Mesodermal cell (in vitro differentiated cells): ENCODE results near the gene PLA2G2D.

ENCODE experiments used
- H3K27ac ChIP-seq: 2 replicates; pipeline ENCODE4 v1.7.0; 2013; ENCODE audit warnings: mild to moderate bottlenecking, low read depth, low read length, moderate library complexity; ENCODE audit not compliant: severe bottlenecking
- H3K36me3 ChIP-seq: 2 replicates; pipeline ENCODE4 v1.7.1; 2013; ENCODE audit warnings: mild to moderate bottlenecking, low read length, moderate library complexity; ENCODE audit not compliant: control insufficient read depth, insufficient read depth
- H3K4me1 ChIP-seq: one replicate; pipeline ENCODE4 v1.7.1; 2013; ENCODE audit warnings: mild to moderate bottlenecking, low read length; ENCODE audit not compliant: insufficient read depth, control insufficient read depth, poor library complexity, severe bottlenecking
- H3K4me3 ChIP-seq: 2 replicates; pipeline ENCODE4 v1.7.0; 2013; ENCODE audit warnings: low read length, control low read depth, mild to moderate bottlenecking; ENCODE audit not compliant: insufficient read depth, poor library complexity, severe bottlenecking; ENCODE audit errors: extremely low read depth
- H3K9me3 ChIP-seq: 2 replicates; pipeline ENCODE4 v1.7.1; 2013; ENCODE audit warnings: mild to moderate bottlenecking, low read length, moderate library complexity; ENCODE audit not compliant: control insufficient read depth
- WGBS, 2 experiments: methylation state at CpG; one replicate each; pipeline ENCODE4 v1.1.5; 2013; ENCODE audit warnings: missing lambda C conversion rate in 2 of 2; ENCODE audit not compliant: insufficient coverage in 2 of 2; 5-methylcytosine and 5-hydroxymethylcytosine counted together

PLA2G2D gene

GRCh38 chr1:20086800-20087199 is 32.5 kb downstream of the PLA2G2D start:
- WGBS, 2 experiments, result 86% methylated on average over 1 of the region's 1 CpG; no CpG with 5 or more reads in 1 of the 2 experiments

GRCh38 chr1:20083178-20083944 is 36.0 kb downstream of the PLA2G2D start:
- Histone ChIP-seq H3K36me3 (no peaks in the 10 kb centered on the region), H3K9me3 (no peaks in the 10 kb centered on the region), H3K27ac (no peak overlapping the region), H3K4me3 (no peak overlapping the region), H3K4me1 (no peaks in the 10 kb centered on the region)
- WGBS, 2 experiments, result 95 to 100% methylated on average over 8 to 9 of the region's 10 CpGs

More at GRCh38 chr1:20086800-20087199, 32.5 kb downstream of the PLA2G2D start:
- Histone ChIP-seq H3K4me1 (no peaks in the 10 kb centered on the region), H3K9me3 (no peaks in the 10 kb centered on the region), H3K36me3 (no peaks in the 10 kb centered on the region), H3K4me3 (no peak overlapping the region), H3K27ac (no peak overlapping the region)

GRCh38 chr1:20082772-20083171 is 36.6 kb downstream of the PLA2G2D start:
- 96 to 100% methylated on average over 2 of the region's 2 CpGs for WGBS, 2 experiments
- no peaks in the 10 kb centered on the region for H3K4me1 ChIP-seq
- no peak overlapping the region for H3K4me3 ChIP-seq
- H3K36me3 ChIP-seq, result no peaks in the 10 kb centered on the region
- no peak overlapping the region for H3K27ac ChIP-seq
- H3K9me3 ChIP-seq, result no peaks in the 10 kb centered on the region

DNA sequence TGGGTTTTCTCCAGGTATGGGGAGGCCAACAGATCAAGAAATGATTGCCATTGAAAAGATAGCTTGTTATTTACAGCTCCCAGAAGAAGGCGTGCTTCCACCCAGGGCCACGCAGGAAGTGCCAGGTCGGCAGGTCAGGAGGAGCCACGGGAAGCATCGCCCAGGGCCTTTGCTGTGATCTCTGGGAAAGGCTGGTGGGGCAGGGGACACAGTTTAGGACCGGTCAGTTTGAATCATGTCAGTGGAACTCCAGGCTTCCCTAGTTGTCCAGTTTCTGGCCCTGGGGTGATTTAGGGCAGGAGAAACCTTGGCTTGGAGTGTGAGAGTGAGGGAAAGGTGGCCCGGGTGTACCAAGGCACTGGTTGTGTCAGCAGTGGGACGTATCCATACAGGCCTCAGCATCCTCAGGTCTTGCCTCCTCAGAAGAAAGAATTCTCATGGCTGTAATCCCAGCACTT is 38.0 kb downstream of the PLA2G2D start:
- no peaks in the 10 kb centered on the region for H3K4me1 ChIP-seq
- WGBS, 2 experiments, result 90 to 95% methylated on average over 8 of the region's 8 CpGs

DNA sequence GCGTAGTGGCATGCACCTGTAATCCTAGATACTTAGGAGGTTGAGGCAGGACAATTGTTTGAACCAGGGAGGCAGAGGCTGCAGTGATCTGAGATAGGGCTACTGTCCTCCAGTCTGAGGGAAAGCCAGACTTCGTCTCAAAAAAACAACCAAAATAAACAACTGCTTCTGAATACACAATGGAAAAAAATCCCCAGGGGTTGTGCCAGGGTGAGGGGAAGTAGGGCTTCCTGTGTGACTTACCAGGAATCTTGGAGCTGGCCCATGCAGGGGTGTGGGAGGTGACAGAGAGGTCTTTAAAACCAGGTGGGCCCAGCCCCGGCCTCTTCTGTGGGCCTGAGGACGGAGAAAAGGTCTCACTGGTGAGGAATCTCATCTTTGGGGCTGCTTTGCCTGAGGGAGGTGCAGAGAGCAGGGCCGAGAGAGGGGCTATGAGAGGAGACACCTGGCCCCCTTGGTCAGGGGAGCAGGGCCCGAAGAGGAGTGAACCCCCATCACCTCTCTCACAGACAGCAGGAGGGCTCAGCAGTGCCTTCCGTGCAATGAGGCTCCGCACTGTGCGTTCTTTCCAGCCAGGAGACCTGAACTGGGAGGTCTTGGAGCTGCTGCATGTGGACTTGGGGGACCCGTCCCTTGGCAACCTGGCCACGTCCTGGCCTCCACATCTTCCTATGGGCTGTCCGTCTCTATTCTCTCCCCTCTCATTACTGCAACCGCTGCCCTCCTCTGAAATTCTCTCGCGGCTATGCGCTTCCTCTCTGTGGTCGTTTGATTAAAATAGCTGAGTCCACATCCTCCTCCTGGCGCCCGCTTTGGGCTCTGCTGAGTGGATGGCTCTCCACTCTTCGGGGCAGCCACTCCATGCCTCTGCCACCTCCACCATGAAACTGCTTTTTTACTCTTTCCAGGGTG is 38.6 kb downstream of the PLA2G2D start:
- Histone ChIP-seq H3K4me3 (no peak overlapping the region), H3K36me3 (no peaks in the 10 kb centered on the region), H3K9me3 (no peaks in the 10 kb centered on the region), H3K27ac (no peak overlapping the region), H3K4me1 (no peaks in the 10 kb centered on the region)
- WGBS, 2 experiments, result 93 to 95% methylated on average over 15 to 16 of the region's 20 CpGs

More for the DNA sequence above, 38.0 kb downstream of the PLA2G2D start:
- Histone ChIP-seq H3K4me3 (no peak overlapping the region), H3K27ac (no peak overlapping the region), H3K9me3 (no peaks in the 10 kb centered on the region), H3K36me3 (no peaks in the 10 kb centered on the region)

- WGBS, 2 experiments, result 88 to 89% methylated on average over 7 to 8 of the region's 8 CpGs
Observed at GRCh38 chr1:20079661-20080305, 39.6 kb downstream of the PLA2G2D start.

DNA sequence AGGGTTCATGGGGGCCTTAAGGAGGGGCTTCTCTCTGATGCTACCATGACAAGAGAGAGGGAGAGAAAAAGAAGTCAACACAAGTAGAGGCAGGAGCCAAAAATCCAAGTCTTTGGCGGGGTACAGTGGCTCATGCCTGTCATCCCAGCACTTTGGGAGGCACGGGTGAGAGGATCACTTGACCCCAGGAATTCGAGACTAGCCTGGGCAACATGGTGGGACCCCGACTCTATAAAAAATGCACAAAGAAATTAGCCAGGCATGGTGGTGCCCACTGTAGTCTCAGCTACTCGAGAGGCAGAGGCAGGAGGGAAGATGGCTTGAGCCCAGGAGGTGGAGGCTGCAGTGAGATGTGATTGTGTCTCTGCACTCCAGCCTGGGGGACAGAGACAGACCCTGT is 40.6 kb downstream of the PLA2G2D start:
- H3K9me3 ChIP-seq, result no peaks in the 10 kb centered on the region
- 83 to 89% methylated on average over 5 of the region's 5 CpGs for WGBS, 2 experiments
- no peak overlapping the region for H3K4me3 ChIP-seq
- H3K4me1 ChIP-seq, result no peaks in the 10 kb centered on the region
- H3K27ac ChIP-seq, result no peak overlapping the region
- no peaks in the 10 kb centered on the region for H3K36me3 ChIP-seq

More at GRCh38 chr1:20079661-20080305, 39.6 kb downstream of the PLA2G2D start:
- Histone ChIP-seq H3K4me3 (no peak overlapping the region), H3K36me3 (no peaks in the 10 kb centered on the region), H3K4me1 (no peaks in the 10 kb centered on the region), H3K27ac (no peak overlapping the region), H3K9me3 (no peaks in the 10 kb centered on the region)

DNA sequence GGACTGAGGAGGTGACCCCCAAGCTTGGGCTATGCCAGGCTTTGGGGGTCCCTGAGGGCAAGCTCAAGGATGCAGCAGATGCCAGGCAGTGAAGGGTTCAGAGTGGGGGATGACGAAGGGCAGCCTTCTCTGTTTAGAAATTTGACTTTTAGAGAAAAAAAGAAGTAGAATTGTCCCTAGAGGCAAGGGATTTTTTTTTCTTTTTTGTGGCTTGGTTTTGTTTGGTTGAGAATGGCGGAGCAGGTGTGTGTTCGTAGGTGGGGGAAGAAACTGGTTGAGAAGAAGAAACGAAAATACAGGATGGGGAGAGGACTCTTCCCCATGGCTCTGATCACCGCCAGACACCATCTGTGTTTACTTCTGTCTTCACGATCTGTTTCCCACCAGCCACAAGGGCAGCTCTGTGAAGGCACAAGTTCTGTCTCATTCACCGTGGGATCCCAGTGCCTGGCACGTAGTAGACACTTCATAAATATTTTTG is 41.1 kb downstream of the PLA2G2D start:
- H3K9me3 ChIP-seq, result no peaks in the 10 kb centered on the region
- 88 to 95% methylated on average over 3 to 5 of the region's 8 CpGs for WGBS, 2 experiments
- no peaks in the 10 kb centered on the region for H3K4me1 ChIP-seq
- H3K36me3 ChIP-seq, result no peaks in the 10 kb centered on the region
- H3K27ac ChIP-seq, result no peak overlapping the region
- no peak overlapping the region for H3K4me3 ChIP-seq

GRCh38 chr1:20076710-20077461 is 42.5 kb downstream of the PLA2G2D start:
- Histone ChIP-seq H3K4me3 (no peak overlapping the region), H3K36me3 (no peaks in the 10 kb centered on the region), H3K27ac (no peak overlapping the region), H3K4me1 (no peaks in the 10 kb centered on the region), H3K9me3 (no peaks in the 10 kb centered on the region)
- 85 to 92% methylated on average over 4 of the region's 5 CpGs for WGBS, 2 experiments

DNA sequence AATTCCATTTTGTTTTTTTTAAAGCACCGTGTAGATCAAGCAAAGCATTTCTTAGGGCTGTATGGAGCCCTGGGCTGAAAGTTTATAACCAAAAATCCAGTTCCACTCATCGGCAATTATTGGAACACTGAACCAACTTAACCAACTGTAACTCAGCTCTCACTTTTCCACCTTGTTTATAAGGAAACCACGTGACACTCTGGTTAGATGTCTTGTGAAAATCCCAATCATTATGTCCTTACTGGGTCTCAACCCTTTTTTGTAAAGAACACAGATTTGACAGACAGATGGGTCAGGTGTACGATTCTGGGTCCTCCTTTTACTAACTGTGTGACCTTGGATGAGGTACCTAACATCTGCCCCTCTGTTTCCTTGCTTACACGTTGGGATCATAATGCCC is 43.1 kb downstream of the PLA2G2D start:
- H3K9me3 ChIP-seq, result no peaks in the 10 kb centered on the region
- WGBS, 2 experiments, result 74 to 81% methylated on average over 5 of the region's 5 CpGs

More for the DNA sequence above, 43.1 kb downstream of the PLA2G2D start:
- no peaks in the 10 kb centered on the region for H3K36me3 ChIP-seq
- H3K27ac ChIP-seq, result no peak overlapping the region
- H3K4me1 ChIP-seq, result no peaks in the 10 kb centered on the region
- H3K4me3 ChIP-seq, result no peak overlapping the region
